ENCODE data around the gene SLAIN2.

Gene SLAIN2

GRCh38 chr4:48333587-48333986, 7.7 kb upstream of the SLAIN2 start:
- Histone ChIP-seq H3K9me3 (ENCODE audit: control insufficient read depth, insufficient read depth, low read length) (no peaks in the 10 kb centered on the region), H3K4me1 (ENCODE audit: control insufficient read depth, low read length) (no peaks in the 10 kb centered on the region), H4K20me1 (ENCODE audit: control insufficient read depth, insufficient read depth, low read depth, low read length) (no peaks in the 10 kb centered on the region), H3K27ac (ENCODE audit: low read depth, low read length) (no peak overlapping the region), H3K4me3 (ENCODE audit: low read length) (no peak overlapping the region), H3K4me2 (ENCODE audit: low read length) (no peak overlapping the region), H3K79me2 (ENCODE audit: control insufficient read depth, low read length) (no peaks in the 10 kb centered on the region), H3F3A (ENCODE audit: control insufficient read depth, insufficient read depth) (no peaks in the 10 kb centered on the region), H3K9me2 (replicated peaks; ENCODE audit: control insufficient read depth, low read length) (no peaks in the 10 kb centered on the region), H3K27me3 (ENCODE audit: control insufficient read depth, low read length) (no peaks in the 10 kb centered on the region), H3K36me3 (ENCODE audit: control insufficient read depth, low read length) (no peaks in the 10 kb centered on the region)
- TF ChIP-seq CTCF (IDR thresholded peaks at IDR 0.05; ENCODE audit: low read depth, low read length, poor library complexity, severe bottlenecking) (no peak), EZH2phosphoT487 (IDR thresholded peaks at IDR 0.05; ENCODE audit: borderline replicate concordance, low read length) (no peak)

- TF ChIP-seq EZH2phosphoT487 (IDR thresholded peaks at IDR 0.05; ENCODE audit: borderline replicate concordance, low read length) (no peak), CTCF (IDR thresholded peaks at IDR 0.05; ENCODE audit: low read depth, low read length, poor library complexity, severe bottlenecking) (no peak)
- no peaks in the 10 kb centered on the region for H3K9me3 ChIP-seq (ENCODE audit: control insufficient read depth, insufficient read depth, low read length)
- H3K4me1 ChIP-seq (ENCODE audit: control insufficient read depth, low read length): no peaks in the 10 kb centered on the region
Measured at GRCh38 chr4:48334236-48334635, 7.1 kb upstream of the SLAIN2 start.

GRCh38 chr4:48334900-48335384, 6.4 kb upstream of the SLAIN2 start:
- Histone ChIP-seq H3F3A (ENCODE audit: control insufficient read depth, insufficient read depth) (peaks cover 5% of the 10 kb centered on the region; the same call in 1 of the 2 replicates), H3K4me2 (ENCODE audit: low read length) (no peak overlapping the region), H3K79me2 (ENCODE audit: control insufficient read depth, low read length) (no peaks in the 10 kb centered on the region), H4K20me1 (ENCODE audit: control insufficient read depth, insufficient read depth, low read depth, low read length) (no peaks in the 10 kb centered on the region), H3K4me3 (ENCODE audit: low read length) (no peak overlapping the region), H3K4me1 (ENCODE audit: control insufficient read depth, low read length) (peaks cover 1% of the 10 kb centered on the region), H3K9me2 (replicated peaks; ENCODE audit: control insufficient read depth, low read length) (no peaks in the 10 kb centered on the region; the same call in 1 of the 2 replicates), H3K36me3 (ENCODE audit: control insufficient read depth, low read length) (no peaks in the 10 kb centered on the region), H3K27ac (ENCODE audit: low read depth, low read length) (no peak overlapping the region), H3K27me3 (ENCODE audit: control insufficient read depth, low read length) (no peaks in the 10 kb centered on the region), H3K9me3 (ENCODE audit: control insufficient read depth, insufficient read depth, low read length) (no peaks in the 10 kb centered on the region)
- TF ChIP-seq EZH2phosphoT487 (IDR thresholded peaks at IDR 0.05; ENCODE audit: borderline replicate concordance, low read length) (no peak), CTCF (IDR thresholded peaks at IDR 0.05; ENCODE audit: low read depth, low read length, poor library complexity, severe bottlenecking) (no peak)

More at GRCh38 chr4:48334236-48334635, 7.1 kb upstream of the SLAIN2 start:
- H3K27me3 ChIP-seq (ENCODE audit: control insufficient read depth, low read length): no peaks in the 10 kb centered on the region
- H3K9me2 ChIP-seq (replicated peaks; ENCODE audit: control insufficient read depth, low read length): no peaks in the 10 kb centered on the region
- no peaks in the 10 kb centered on the region for H4K20me1 ChIP-seq (ENCODE audit: control insufficient read depth, insufficient read depth, low read depth, low read length)
- no peak overlapping the region for H3K27ac ChIP-seq (ENCODE audit: low read depth, low read length)
- no peaks in the 10 kb centered on the region for H3K79me2 ChIP-seq (ENCODE audit: control insufficient read depth, low read length)
- H3F3A ChIP-seq (ENCODE audit: control insufficient read depth, insufficient read depth): no peaks in the 10 kb centered on the region
- no peaks in the 10 kb centered on the region for H3K36me3 ChIP-seq (ENCODE audit: control insufficient read depth, low read length)
- no peak overlapping the region for H3K4me3 ChIP-seq (ENCODE audit: low read length)
- H3K4me2 ChIP-seq (ENCODE audit: low read length): no peak overlapping the region
